ENCODE results near the gene SPATA20. TPM values are rescaled to one million over a fixed set of nuclear protein-coding genes. Genes with fewer than 3 reads are reported as not detected.

SPATA20 gene
- total RNA-seq, 4 donors from 2014 or later, result 116 to 437 (median 228) TPM

GRCh38 chr17:50533185-50533584 lies 13.8 kb upstream of the SPATA20 start:
- peaks cover 32% of the 10 kb centered on the region for H3K27me3 ChIP-seq
- intact Hi-C loops (cut with DNase I; ENCODE audit: low total_unique reads), result no loop called here
- H3K36me3 ChIP-seq, result no peaks in the 10 kb centered on the region
- H3K4me3 ChIP-seq, result peak overlapping the region in 3 of 4 donors; percentile 30 to 55 (median 45)
- DNase-seq, result no peak
- in situ Hi-C loops (cut with MboI; ENCODE audit: low pct_ligation_motif_present in 1 of 4, low pct_unique_long_range_greater_than_20kb in 1 of 4, low sequenced_read_pairs in 3 of 4), result loop anchor here in 2 of 4 donors (25.0 kb wide), 2 partner anchors 304 to 429 kb away; partner anchors contain the start of gene WFIKKN2 (in 1 of the 2)
- H3K4me1 ChIP-seq, result peaks cover 9 to 38% (median 25%) of the 10 kb centered on the region in 4 donors
- TF ChIP-seq EP300 (IDR thresholded peaks at IDR 0.05; ENCODE audit: low read depth) (no peak), POLR2AphosphoS5 (IDR thresholded peaks at IDR 0.05) (no peak), CTCF (IDR thresholded peaks at IDR 0.05) (no peak), POLR2A (IDR thresholded peaks at IDR 0.05) (no peak)
- peak overlapping the region; percentile 74 to 90 (median 80) for H3K27ac ChIP-seq
- H3K9me3 ChIP-seq, result no peaks in the 10 kb centered on the region
- 20 to 31% methylated on average over 1 to 4 of the region's 5 CpGs for WGBS, 2 donors (ENCODE audit: low coverage in 1 of 2)

- 0 to 7% methylated on average over 3 to 17 of the region's 17 CpGs for WGBS, 2 donors (ENCODE audit: low coverage in 1 of 2)
- in situ Hi-C loops (cut with MboI; ENCODE audit: low pct_ligation_motif_present in 1 of 4, low pct_unique_long_range_greater_than_20kb in 1 of 4, low sequenced_read_pairs in 3 of 4), result loop anchor here in 2 of 4 donors (25.0 kb wide), 2 partner anchors 304 to 429 kb away; partner anchors contain the start of gene WFIKKN2 (in 1 of the 2)
- peak; percentile 81 for DNase-seq
- TF ChIP-seq POLR2A (IDR thresholded peaks at IDR 0.05), result no peak
- TF ChIP-seq POLR2AphosphoS5 (IDR thresholded peaks at IDR 0.05), result peak; percentile 24 to 52 (median 47)
- no peak for TF ChIP-seq CTCF (IDR thresholded peaks at IDR 0.05)
- peak overlapping the region; percentile 74 to 90 (median 80) for H3K27ac ChIP-seq
- peaks cover 9 to 41% (median 28%) of the 10 kb centered on the region in 4 donors for H3K4me1 ChIP-seq
- intact Hi-C loops (cut with DNase I; ENCODE audit: low total_unique reads), result no loop called here
- peak overlapping the region in 3 of 4 donors; percentile 30 to 55 (median 45) for H3K4me3 ChIP-seq
- H3K9me3 ChIP-seq, result no peaks in the 10 kb centered on the region
- no peaks in the 10 kb centered on the region for H3K36me3 ChIP-seq
- peaks cover 32% of the 10 kb centered on the region for H3K27me3 ChIP-seq
Observed at GRCh38 chr17:50533720-50534148, 13.2 kb upstream of the SPATA20 start.

GRCh38 chr17:50534222-50534978 lies 12.6 kb upstream of the SPATA20 start:
- H3K27ac ChIP-seq, result peak overlapping the region; percentile 74 to 90 (median 80)
- peaks cover 32% of the 10 kb centered on the region for H3K27me3 ChIP-seq
- H3K36me3 ChIP-seq, result no peaks in the 10 kb centered on the region
- H3K9me3 ChIP-seq, result no peaks in the 10 kb centered on the region
- intact Hi-C loops (cut with DNase I; ENCODE audit: low total_unique reads), result no loop called here
- in situ Hi-C loops (cut with MboI; ENCODE audit: low pct_ligation_motif_present in 1 of 4, low pct_unique_long_range_greater_than_20kb in 1 of 4, low sequenced_read_pairs in 3 of 4), result loop anchor here in 2 of 4 donors (25.0 kb wide), 2 partner anchors 303 to 428 kb away; partner anchors contain the start of gene WFIKKN2 (in 1 of the 2)
- DNase-seq, result peak; percentile 80
- peak overlapping the region in 3 of 4 donors; percentile 30 to 55 (median 45) for H3K4me3 ChIP-seq
- 35% methylated on average over 24 of the region's 24 CpGs; no CpG with 5 or more reads in 1 of the 2 donors for WGBS, 2 donors (ENCODE audit: low coverage in 1 of 2)
- no peak for TF ChIP-seq EP300 (IDR thresholded peaks at IDR 0.05; ENCODE audit: low read depth)
- TF ChIP-seq POLR2AphosphoS5 (IDR thresholded peaks at IDR 0.05), result peak; percentile 76 to 79 (median 78)
- peak; percentile 75 for TF ChIP-seq POLR2A (IDR thresholded peaks at IDR 0.05)
- TF ChIP-seq CTCF (IDR thresholded peaks at IDR 0.05), result peak; percentile 28 to 83 (median 38)
- peaks cover 9 to 43% (median 29%) of the 10 kb centered on the region in 4 donors for H3K4me1 ChIP-seq

GRCh38 chr17:50534979-50535326 lies 12.0 kb upstream of the SPATA20 start:
- Histone ChIP-seq H3K4me1 (peaks cover 9 to 47% (median 29%) of the 10 kb centered on the region in 4 donors), H3K27me3 (peaks cover 32% of the 10 kb centered on the region), H3K4me3 (peak overlapping the region in 2 of 4 donors; percentile 45 to 55), H3K27ac (peak overlapping the region; percentile 74 to 90 (median 80)), H3K9me3 (no peaks in the 10 kb centered on the region), H3K36me3 (no peaks in the 10 kb centered on the region)
- TF ChIP-seq CTCF (IDR thresholded peaks at IDR 0.05), result no peak
- no peak for TF ChIP-seq EP300 (IDR thresholded peaks at IDR 0.05; ENCODE audit: low read depth)
- TF ChIP-seq POLR2AphosphoS5 (IDR thresholded peaks at IDR 0.05), result no peak
- no peak for TF ChIP-seq POLR2A (IDR thresholded peaks at IDR 0.05)
- intact Hi-C loops (cut with DNase I; ENCODE audit: low total_unique reads), result no loop called here
- in situ Hi-C loops (cut with MboI; ENCODE audit: low pct_ligation_motif_present in 1 of 4, low pct_unique_long_range_greater_than_20kb in 1 of 4, low sequenced_read_pairs in 3 of 4), result loop anchor here in 2 of 4 donors (25.0 kb wide), 2 partner anchors 302 to 427 kb away; partner anchors contain the start of gene WFIKKN2 (in 1 of the 2)
- no peak for DNase-seq
- 89% methylated on average over 2 of the region's 2 CpGs; no CpG with 5 or more reads in 1 of the 2 donors for WGBS, 2 donors (ENCODE audit: low coverage in 1 of 2)
